GM10266 (cell line): Measurements from ENCODE around the gene GABRP.
"Not testable (repeated sequence)": the region's sequence is repeated elsewhere in the genome, so short reads cannot be mapped to it uniquely, and the experiment has no call there.

Experiments
- DNase-seq: peaks from one replicate; pipeline ENCODE4 v3.0.0; 2012; ENCODE audit errors: extremely low spot score
- TF ChIP-seq, protein P1 (sequence below): IDR thresholded peaks from 2 replicates; pipeline ENCODE4 v1.5.1; 2012; ENCODE audit warnings: mild to moderate bottlenecking, low read depth; ENCODE audit not compliant: control insufficient read depth, insufficient read depth; ENCODE audit errors: missing control alignments

Gene GABRP

DNA sequence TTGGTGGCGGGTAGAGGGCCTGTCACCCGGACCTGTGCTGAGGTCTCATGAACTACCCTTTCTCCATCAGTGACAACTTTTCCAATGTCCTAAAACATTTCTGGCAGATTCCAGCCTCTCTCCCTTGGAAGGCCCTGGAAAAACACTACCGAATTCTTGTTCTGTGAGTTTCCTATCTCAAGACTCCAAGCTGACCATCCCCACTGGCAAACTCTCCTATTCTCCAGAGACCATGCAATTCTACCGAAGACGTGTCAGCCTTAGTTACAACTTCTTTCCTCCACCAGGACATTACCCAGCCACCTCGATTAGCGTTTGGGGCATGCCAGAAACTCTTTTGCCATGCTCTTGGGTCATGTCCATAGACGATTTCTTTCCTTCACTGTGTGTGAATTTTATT is 26.8 kb upstream of the GABRP start:
- no peak for DNase-seq
- TF ChIP-seq, protein P1, sequence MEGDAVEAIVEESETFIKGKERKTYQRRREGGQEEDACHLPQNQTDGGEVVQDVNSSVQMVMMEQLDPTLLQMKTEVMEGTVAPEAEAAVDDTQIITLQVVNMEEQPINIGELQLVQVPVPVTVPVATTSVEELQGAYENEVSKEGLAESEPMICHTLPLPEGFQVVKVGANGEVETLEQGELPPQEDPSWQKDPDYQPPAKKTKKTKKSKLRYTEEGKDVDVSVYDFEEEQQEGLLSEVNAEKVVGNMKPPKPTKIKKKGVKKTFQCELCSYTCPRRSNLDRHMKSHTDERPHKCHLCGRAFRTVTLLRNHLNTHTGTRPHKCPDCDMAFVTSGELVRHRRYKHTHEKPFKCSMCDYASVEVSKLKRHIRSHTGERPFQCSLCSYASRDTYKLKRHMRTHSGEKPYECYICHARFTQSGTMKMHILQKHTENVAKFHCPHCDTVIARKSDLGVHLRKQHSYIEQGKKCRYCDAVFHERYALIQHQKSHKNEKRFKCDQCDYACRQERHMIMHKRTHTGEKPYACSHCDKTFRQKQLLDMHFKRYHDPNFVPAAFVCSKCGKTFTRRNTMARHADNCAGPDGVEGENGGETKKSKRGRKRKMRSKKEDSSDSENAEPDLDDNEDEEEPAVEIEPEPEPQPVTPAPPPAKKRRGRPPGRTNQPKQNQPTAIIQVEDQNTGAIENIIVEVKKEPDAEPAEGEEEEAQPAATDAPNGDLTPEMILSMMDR = no peak

GRCh38 chr5:170757182-170757601 is 26.3 kb upstream of the GABRP start:
- no peak for DNase-seq
- TF ChIP-seq, protein P1 = no peak

- no peak for DNase-seq
- TF ChIP-seq, protein P1 = no peak
Observed at GRCh38 chr5:170757669-170758068, 25.9 kb upstream of the GABRP start.

DNA sequence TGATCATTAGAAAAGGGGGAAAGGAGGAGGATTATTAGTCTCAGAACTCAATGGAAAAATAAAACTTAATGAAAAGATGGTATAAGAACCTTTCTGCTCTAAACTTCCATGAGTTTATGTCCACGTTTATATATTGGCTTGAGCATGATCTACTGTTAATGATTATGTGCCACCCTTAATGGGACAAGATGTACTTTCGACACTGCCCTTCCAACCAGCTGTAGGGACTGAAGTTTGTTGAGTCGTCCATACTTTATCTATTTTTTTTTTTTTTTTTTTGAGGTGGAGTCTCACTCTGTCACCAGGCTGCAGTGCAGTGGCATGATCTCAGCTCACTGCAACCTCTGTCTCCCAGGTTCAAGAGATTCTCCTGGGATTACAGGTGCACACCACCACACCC is 25.0 kb upstream of the GABRP start:
- TF ChIP-seq, protein P1 = no peak
- DNase-seq = no peak

DNA sequence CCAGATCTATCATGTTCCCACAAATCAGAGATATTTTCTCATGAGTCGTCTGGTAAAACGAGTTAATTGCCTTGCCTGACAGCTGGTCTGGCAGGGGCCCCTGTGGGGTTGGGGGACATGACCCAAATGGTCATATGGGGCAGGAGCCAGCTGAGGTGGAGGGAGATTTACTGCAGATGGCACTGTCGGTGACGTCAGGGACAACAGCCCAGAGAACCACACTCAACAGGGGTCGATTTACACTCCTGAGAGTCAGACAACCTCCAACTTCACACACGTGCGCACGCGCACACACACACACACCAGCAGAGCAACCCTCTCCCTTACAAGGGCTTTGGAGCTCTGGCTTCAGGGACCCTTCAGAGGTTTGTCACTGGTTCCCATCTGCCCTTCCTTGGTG is 23.4 kb upstream of the GABRP start:
- no peak for DNase-seq
- TF ChIP-seq, protein P1 = no peak

- TF ChIP-seq, protein P1 = no peak
- no peak for DNase-seq
Observed at GRCh38 chr5:170761048-170761707, 22.3 kb upstream of the GABRP start.

- DNase-seq = no peak
- TF ChIP-seq, protein P1 = no peak
Observed at GRCh38 chr5:170761708-170762066, 21.8 kb upstream of the GABRP start.

GRCh38 chr5:170762298-170762697 is 21.2 kb upstream of the GABRP start:
- DNase-seq = not testable (repeated sequence)

GRCh38 chr5:170765868-170766267 is 17.7 kb upstream of the GABRP start:
- not testable (repeated sequence) for DNase-seq
